Neural cell (in vitro differentiated cells): ENCODE measurements around the gene RBM27. TPM values are rescaled to one million over a fixed set of nuclear protein-coding genes. Genes with fewer than 3 reads are reported as not detected.

Experiments
- H2AFZ ChIP-seq: fragments of 200-600, 300-800 bp; sonication (generic), shearing (Covaris generic); 2 replicates; pipeline ENCODE4 v1.6.0; 2014; ENCODE audit warnings: low read depth, mild to moderate bottlenecking, antibody characterized with exemption, low read length, moderate library complexity
- H3F3A ChIP-seq: fragments of 200-600 bp; shearing (Covaris generic); 2 replicates; pipeline ENCODE4 v1.6.1; 2016; ENCODE audit warnings: mild to moderate bottlenecking, moderate library complexity, mixed read lengths, antibody characterized with exemption, low read length; ENCODE audit not compliant: insufficient read depth, poor library complexity, severe bottlenecking
- H3K27ac ChIP-seq: fragments of 200-600, 300-800 bp; sonication (generic), shearing (Covaris generic); 2 replicates; pipeline ENCODE4 v1.5.1; 2014; ENCODE audit warnings: mild to moderate bottlenecking, low read length, moderate library complexity
- H3K27me3 ChIP-seq: fragments of 300-800, 200-600 bp; sonication (generic), shearing (Covaris generic); 2 replicates; pipeline ENCODE4 v1.6.0; 2014; ENCODE audit warnings: mild to moderate bottlenecking, low read depth, low read length, moderate library complexity; ENCODE audit not compliant: insufficient read depth
- H3K36me3 ChIP-seq: fragments of 300-800, 200-600 bp; sonication (generic), shearing (Covaris generic); 2 replicates; pipeline ENCODE4 v1.5.1; 2014; ENCODE audit warnings: mild to moderate bottlenecking, antibody characterized with exemption, low read length, moderate library complexity; ENCODE audit not compliant: insufficient read depth
- H3K4me2 ChIP-seq: fragments of 300-800, 200-600 bp; sonication (generic), shearing (Covaris generic); 2 replicates; pipeline ENCODE4 v1.6.0; 2014; ENCODE audit warnings: mild to moderate bottlenecking, low read length
- H3K4me3 ChIP-seq: fragments of 300-800, 200-600 bp; sonication (generic), shearing (Covaris generic); 2 replicates; pipeline ENCODE4 v1.5.1; 2014; ENCODE audit warnings: mild to moderate bottlenecking, low read length, moderate library complexity
- H3K79me2 ChIP-seq: fragments of 200-600 bp; shearing (Covaris generic); replicated peaks from 2 replicates; pipeline ENCODE4 v1.6.0; 2014; ENCODE audit warnings: mild to moderate bottlenecking, low read length, moderate library complexity; ENCODE audit not compliant: insufficient read depth
- H3K9ac ChIP-seq: fragments of 300-800, 200-600 bp; sonication (generic), shearing (Covaris generic); 2 replicates; pipeline ENCODE4 v1.6.1; 2016; ENCODE audit warnings: mild to moderate bottlenecking, low read length, mixed read lengths
- H3K9me2 ChIP-seq: fragments of 200-600 bp; shearing (Covaris generic); 2 replicates; pipeline ENCODE4 v1.6.1; 2016; ENCODE audit warnings: mild to moderate bottlenecking, low read length, mixed read lengths; ENCODE audit not compliant: insufficient read depth
- H3K9me3 ChIP-seq: fragments of 200-600, 300-800 bp; sonication (generic), shearing (Covaris generic); 2 replicates; pipeline ENCODE4 v1.6.1; 2016; ENCODE audit warnings: mild to moderate bottlenecking, mixed run types, low read length, moderate library complexity, mixed read lengths
- H4K20me1 ChIP-seq: fragments of 200-600 bp; shearing (Covaris generic); 2 replicates; pipeline ENCODE4 v1.6.1; 2016; ENCODE audit warnings: mild to moderate bottlenecking, mixed run types; ENCODE audit not compliant: insufficient read depth
- CTCF ChIP-seq: fragments of 450-650 bp; IDR thresholded peaks from 2 replicates; pipeline ENCODE4 v1.5.1; 2014; ENCODE audit warnings: antibody characterized with exemption, mild to moderate bottlenecking, moderate library complexity; ENCODE audit not compliant: poor library complexity, severe bottlenecking
- EP300 ChIP-seq: fragments of 450-650 bp; conservative IDR thresholded peaks from 2 replicates; pipeline ENCODE4 v1.6.1; 2014; ENCODE audit warnings: antibody characterized with exemption, mild to moderate bottlenecking, moderate library complexity; ENCODE audit not compliant: poor library complexity, severe bottlenecking
- EZH2 ChIP-seq: fragments of 200-600, 300-800 bp; shearing (Covaris generic), sonication (generic); IDR thresholded peaks from 2 replicates; pipeline ENCODE4 v1.6.1; 2014; ENCODE audit warnings: antibody characterized with exemption, low read length, borderline replicate concordance, mild to moderate bottlenecking; ENCODE audit not compliant: insufficient read depth, poor library complexity, severe bottlenecking
- MXI1 ChIP-seq: fragments of 450-650 bp; conservative IDR thresholded peaks from 2 replicates; pipeline ENCODE4 v1.6.1; 2014; ENCODE audit warnings: antibody characterized with exemption, mild to moderate bottlenecking; ENCODE audit not compliant: poor library complexity, severe bottlenecking
- POLR2AphosphoS5 ChIP-seq: IDR thresholded peaks from 2 replicates; pipeline ENCODE4 v1.6.1; 2012
- RAD21 ChIP-seq: fragments of 450-650 bp; conservative IDR thresholded peaks from 2 replicates; pipeline ENCODE4 v1.6.1; 2014; ENCODE audit warnings: antibody characterized with exemption, mild to moderate bottlenecking, moderate library complexity
- SMC3 ChIP-seq: fragments of 450-650 bp; conservative IDR thresholded peaks from 2 replicates; pipeline ENCODE4 v1.6.1; 2014; ENCODE audit warnings: antibody characterized with exemption, mild to moderate bottlenecking, moderate library complexity; ENCODE audit not compliant: poor library complexity
- TAF1 ChIP-seq: IDR thresholded peaks from 2 replicates; pipeline ENCODE4 v1.6.1; 2012; ENCODE audit warnings: low read depth
- polyA plus RNA-seq: library from polyadenylated mRNA; depleted of rRNA; stranded (reverse); fragments of >200 nt; gene quantifications from 2 replicates; pipeline ENCODE4 v1.2.3, GENCODE V29; 2014
- TF ChIP-seq, protein P1 (sequence below): IDR thresholded peaks from 2 replicates; pipeline ENCODE4 v1.6.1; 2012; ENCODE audit warnings: borderline replicate concordance

The RBM27 gene
- polyA plus RNA-seq, 1 donor from 2014 or later: 23.2 TPM

GRCh38 chr5:146185161-146185560, 18.2 kb upstream of the RBM27 start:
- H2AFZ ChIP-seq: no peak overlapping the region
- no peaks in the 10 kb centered on the region for H3K9me3 ChIP-seq
- no peaks in the 10 kb centered on the region for H3F3A ChIP-seq
- no peak for TF ChIP-seq EP300
- no peak for TF ChIP-seq POLR2AphosphoS5
- TF ChIP-seq, protein P1, sequence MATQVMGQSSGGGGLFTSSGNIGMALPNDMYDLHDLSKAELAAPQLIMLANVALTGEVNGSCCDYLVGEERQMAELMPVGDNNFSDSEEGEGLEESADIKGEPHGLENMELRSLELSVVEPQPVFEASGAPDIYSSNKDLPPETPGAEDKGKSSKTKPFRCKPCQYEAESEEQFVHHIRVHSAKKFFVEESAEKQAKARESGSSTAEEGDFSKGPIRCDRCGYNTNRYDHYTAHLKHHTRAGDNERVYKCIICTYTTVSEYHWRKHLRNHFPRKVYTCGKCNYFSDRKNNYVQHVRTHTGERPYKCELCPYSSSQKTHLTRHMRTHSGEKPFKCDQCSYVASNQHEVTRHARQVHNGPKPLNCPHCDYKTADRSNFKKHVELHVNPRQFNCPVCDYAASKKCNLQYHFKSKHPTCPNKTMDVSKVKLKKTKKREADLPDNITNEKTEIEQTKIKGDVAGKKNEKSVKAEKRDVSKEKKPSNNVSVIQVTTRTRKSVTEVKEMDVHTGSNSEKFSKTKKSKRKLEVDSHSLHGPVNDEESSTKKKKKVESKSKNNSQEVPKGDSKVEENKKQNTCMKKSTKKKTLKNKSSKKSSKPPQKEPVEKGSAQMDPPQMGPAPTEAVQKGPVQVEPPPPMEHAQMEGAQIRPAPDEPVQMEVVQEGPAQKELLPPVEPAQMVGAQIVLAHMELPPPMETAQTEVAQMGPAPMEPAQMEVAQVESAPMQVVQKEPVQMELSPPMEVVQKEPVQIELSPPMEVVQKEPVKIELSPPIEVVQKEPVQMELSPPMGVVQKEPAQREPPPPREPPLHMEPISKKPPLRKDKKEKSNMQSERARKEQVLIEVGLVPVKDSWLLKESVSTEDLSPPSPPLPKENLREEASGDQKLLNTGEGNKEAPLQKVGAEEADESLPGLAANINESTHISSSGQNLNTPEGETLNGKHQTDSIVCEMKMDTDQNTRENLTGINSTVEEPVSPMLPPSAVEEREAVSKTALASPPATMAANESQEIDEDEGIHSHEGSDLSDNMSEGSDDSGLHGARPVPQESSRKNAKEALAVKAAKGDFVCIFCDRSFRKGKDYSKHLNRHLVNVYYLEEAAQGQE: no peak
- TF ChIP-seq SMC3: no peak
- no peak for TF ChIP-seq CTCF
- TF ChIP-seq EZH2: no peak
- TF ChIP-seq TAF1: no peak
- TF ChIP-seq RAD21: no peak
- no peak for TF ChIP-seq MXI1
- no peak overlapping the region for H3K4me2 ChIP-seq
- H3K27me3 ChIP-seq: no peaks in the 10 kb centered on the region
- no peaks in the 10 kb centered on the region for H4K20me1 ChIP-seq
- no peak overlapping the region for H3K27ac ChIP-seq
- no peaks in the 10 kb centered on the region for H3K9me2 ChIP-seq
- H3K9ac ChIP-seq: no peak overlapping the region
- peaks cover 18% of the 10 kb centered on the region for H3K79me2 ChIP-seq
- no peaks in the 10 kb centered on the region for H3K36me3 ChIP-seq
- H3K4me3 ChIP-seq: no peak overlapping the region

- Histone ChIP-seq H2AFZ (no peak overlapping the region), H3K27ac (no peak overlapping the region), H3K27me3 (no peaks in the 10 kb centered on the region), H3K9ac (no peak overlapping the region), H3K4me2 (no peak overlapping the region), H3K9me2 (no peaks in the 10 kb centered on the region), H3K79me2 (no peaks in the 10 kb centered on the region), H4K20me1 (no peaks in the 10 kb centered on the region), H3K4me3 (no peak overlapping the region), H3K9me3 (no peaks in the 10 kb centered on the region), H3F3A (no peaks in the 10 kb centered on the region), H3K36me3 (no peaks in the 10 kb centered on the region)
- TF ChIP-seq POLR2AphosphoS5: no peak
- no peak for TF ChIP-seq EZH2
- TF ChIP-seq EP300: no peak
- TF ChIP-seq TAF1: no peak
- TF ChIP-seq SMC3: no peak
- no peak for TF ChIP-seq MXI1
- no peak for TF ChIP-seq RAD21
- no peak for TF ChIP-seq CTCF
- TF ChIP-seq, protein P1: no peak
These were observed 15.0 kb upstream of the RBM27 start for GRCh38 chr5:146188358-146188757.
